Heart right ventricle (tissue), 16 donors: ENCODE measurements around the gene CXADR. TPM values are rescaled to one million over a fixed set of nuclear protein-coding genes. Genes with fewer than 3 reads are reported as not detected.

Experiments used
- ATAC-seq, 8 donors: fragments of 200-7000 bp; cut with Tn5 transposase; one replicate each; pipeline ENCODE4 v1.9.1; 2020; ENCODE audit warnings: mild to moderate bottlenecking in 8 of 8, moderate library complexity in 8 of 8, moderate number of reproducible peaks in 1 of 8
- DNase-seq, 2 donors: peaks; one replicate each; pipeline ENCODE4 v3.0.0-alpha.2; 2020
- H3K27ac ChIP-seq, 10 donors: fragments of 200-600 bp; sonication (generic) in 2 of 10; one replicate each; pipeline versions ENCODE4 v1.5.0 to v1.8.0; 2020 to 2022; ENCODE audit warnings: mild to moderate bottlenecking in 3 of 10
- H3K27me3 ChIP-seq, 7 donors: fragments of 200-600 bp; one replicate each; pipeline ENCODE4 v1.8.0; 2021 to 2022; ENCODE audit warnings: mild to moderate bottlenecking in 2 of 7
- H3K36me3 ChIP-seq, 9 donors: fragments of 200-600 bp; sonication (generic) in 1 of 9; one replicate each; pipeline versions ENCODE4 v1.5.0 to v1.8.0; 2020 to 2022; ENCODE audit warnings: mild to moderate bottlenecking in 2 of 9
- H3K4me1 ChIP-seq, 9 donors: fragments of 200-600 bp; sonication (generic) in 1 of 9; one replicate each; pipeline versions ENCODE4 v1.5.0 to v1.8.0; 2020 to 2022; ENCODE audit warnings: mild to moderate bottlenecking in 4 of 9
- H3K4me3 ChIP-seq, 10 donors: fragments of 200-600 bp; sonication (generic) in 2 of 10; one replicate each; pipeline versions ENCODE4 v1.5.0 to v1.8.0; 2020 to 2022; ENCODE audit warnings: mild to moderate bottlenecking in 7 of 10, moderate library complexity in 2 of 10
- H3K9me3 ChIP-seq, 11 donors: fragments of 200-600 bp in 10 of 11; sonication (generic) in 2 of 11; one replicate each; pipeline versions ENCODE4 v1.5.0 to v1.8.0; 2013 to 2022; ENCODE audit warnings: mild to moderate bottlenecking in 2 of 11, control low read depth in 1 of 11, moderate library complexity in 1 of 11
- WGBS, 2 donors: extraction: QIAGEN DNeasy Blood & Tissue Kit; methylation state at CpG; one replicate each; pipeline ENCODE4 v1.1.7; 2013; ENCODE audit warnings: inconsistent platforms in 1 of 2; 5-methylcytosine and 5-hydroxymethylcytosine counted together
- intact Hi-C, 10 donors: fragments of 100-400 bp; cut with DNase I; formaldehyde crosslinking; loops; one replicate each; pipeline versions ENCODE4 v1.11.1 to v1.14.2; 2022
- polyA plus RNA-seq, 2 donors: library from polyadenylated mRNA; stranded (reverse); fragments of 200-250 nt; gene quantifications; one replicate each; pipeline ENCODE4 v1.2.3, GENCODE V29; 2013
- total RNA-seq, 10 donors: library from RNA; stranded (reverse); fragmentation: NEBNext Ultra II Directional in 3 of 10; extraction: Animal tissue kit (Norgen Biotek cat#: 25700) in 3 of 10; gene quantifications; one replicate each; pipeline versions ENCODE4 v1.2.1 to v1.2.4, GENCODE V29; 2021 to 2023
- TF ChIP-seq, protein P1 (sequence below), 9 donors: fragments of 200-600 bp; sonication (generic) in 2 of 9; IDR thresholded peaks; one replicate each; pipeline versions ENCODE4 v1.5.0 to v1.8.0; 2021 to 2022; ENCODE audit warnings: antibody characterized with exemption in 9 of 9, mild to moderate bottlenecking in 5 of 9, moderate library complexity in 1 of 9
- donor health status: Arrhythmogenic right ventricular cardiomyopathy.
- donor health status: ischemic (EF 13 %, LVEDD 7.1; RV severe dilation, severe dysfunction).
- donor health status: healthy with polysubstance abuse.
- donor health status: DM: no; HTN: yes; CAD: no.
- donor health status: DM: no; HTN: no; CAD: no.
- donor health status: ischemic (EF 25% LVEDD 6.9; RV normal size, moderate dysfunction).
- donor health status: ischemic (EF 25% LVEDD 5.7; RV mildly dilated, moderate dysfunction).
- donor health status: healthy.
- donor health status: DM: yes; HTN: yes; CAD: no.
- donor health status: Ischemic cardiomyopathy.
- donor health status: ischemic (EF 35%, LVEDD 5.7; RV mildly dilated, moderate dysfunction).
- donor health status: nonischemic (EF 11% LVEDD 7.7; RV severe dilation, severe dysfunction).
- donor health status: DM: yes; HTN: yes; CAD: no.
- donor health status: PGD.
- donor health status: ischemic (EF 29% LVEDD 5.4; RV normal size, mild dysfunction).
- donor health status: nonischemic (EF 23%, LVEDD 6.1; RV moderate dilation, normal function).

Gene CXADR
- total and polyA plus RNA-seq, 12 donors = 6.4 to 42.1 (median 27.7) TPM

DNA sequence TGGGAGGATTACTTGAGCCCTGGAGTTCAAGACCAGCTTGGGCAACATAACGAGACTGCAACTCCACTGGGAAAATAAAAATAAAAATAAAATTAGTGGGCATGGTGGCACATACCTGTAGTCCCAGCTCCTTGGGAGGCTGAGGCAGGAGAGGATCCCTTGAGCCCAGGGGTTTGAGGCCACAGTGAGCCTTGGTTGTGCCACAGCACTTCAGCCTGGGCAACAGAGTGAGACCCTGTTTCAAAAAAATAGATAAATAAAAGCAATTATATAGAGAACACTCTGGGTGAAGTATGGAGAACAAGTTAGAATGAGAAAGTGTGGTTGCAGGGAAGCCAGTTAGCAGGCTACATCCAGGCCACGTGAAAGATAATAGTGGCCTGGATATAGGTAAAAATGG, 25.7 kb downstream of the CXADR start:
- Histone ChIP-seq H3K4me3 (no peak overlapping the region), H3K27ac (no peak overlapping the region), H3K9me3 (peaks cover 0 to 4% (median 0%) of the 10 kb centered on the region in 11 donors), H3K36me3 (no peaks in the 10 kb centered on the region), H3K4me1 (peaks cover 0 to 34% (median 23%) of the 10 kb centered on the region in 9 donors), H3K27me3 (no peaks in the 10 kb centered on the region)
- intact Hi-C loops = no loop called here
- DNase-seq = no peak
- no peak for ATAC-seq
- WGBS, 2 donors = 67 to 72% methylated on average over 2 of the region's 2 CpGs
- TF ChIP-seq, protein P1, sequence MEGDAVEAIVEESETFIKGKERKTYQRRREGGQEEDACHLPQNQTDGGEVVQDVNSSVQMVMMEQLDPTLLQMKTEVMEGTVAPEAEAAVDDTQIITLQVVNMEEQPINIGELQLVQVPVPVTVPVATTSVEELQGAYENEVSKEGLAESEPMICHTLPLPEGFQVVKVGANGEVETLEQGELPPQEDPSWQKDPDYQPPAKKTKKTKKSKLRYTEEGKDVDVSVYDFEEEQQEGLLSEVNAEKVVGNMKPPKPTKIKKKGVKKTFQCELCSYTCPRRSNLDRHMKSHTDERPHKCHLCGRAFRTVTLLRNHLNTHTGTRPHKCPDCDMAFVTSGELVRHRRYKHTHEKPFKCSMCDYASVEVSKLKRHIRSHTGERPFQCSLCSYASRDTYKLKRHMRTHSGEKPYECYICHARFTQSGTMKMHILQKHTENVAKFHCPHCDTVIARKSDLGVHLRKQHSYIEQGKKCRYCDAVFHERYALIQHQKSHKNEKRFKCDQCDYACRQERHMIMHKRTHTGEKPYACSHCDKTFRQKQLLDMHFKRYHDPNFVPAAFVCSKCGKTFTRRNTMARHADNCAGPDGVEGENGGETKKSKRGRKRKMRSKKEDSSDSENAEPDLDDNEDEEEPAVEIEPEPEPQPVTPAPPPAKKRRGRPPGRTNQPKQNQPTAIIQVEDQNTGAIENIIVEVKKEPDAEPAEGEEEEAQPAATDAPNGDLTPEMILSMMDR (IDR thresholded peaks at IDR 0.05) = no peak

DNA sequence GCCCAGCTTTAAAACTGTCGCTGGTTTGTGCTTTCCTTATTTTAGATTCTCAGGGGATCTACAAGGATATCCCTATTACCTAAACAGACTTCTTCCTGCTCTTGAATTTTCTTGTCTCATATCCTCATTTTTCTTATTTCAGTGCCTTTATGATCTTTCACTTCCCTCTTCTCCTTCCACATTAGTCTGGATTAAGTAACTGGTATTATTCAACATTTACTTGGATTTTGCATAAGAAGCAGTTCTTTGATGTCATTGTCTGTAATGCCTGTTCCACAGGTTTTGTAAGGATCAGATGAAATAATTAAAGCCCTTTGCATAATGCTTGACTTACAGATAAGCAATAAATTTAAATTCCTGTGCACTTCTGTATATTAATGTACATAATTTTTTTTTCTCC, 26.5 kb downstream of the CXADR start:
- ATAC-seq = peak in 1 of 8 donors; percentile 30

DNA sequence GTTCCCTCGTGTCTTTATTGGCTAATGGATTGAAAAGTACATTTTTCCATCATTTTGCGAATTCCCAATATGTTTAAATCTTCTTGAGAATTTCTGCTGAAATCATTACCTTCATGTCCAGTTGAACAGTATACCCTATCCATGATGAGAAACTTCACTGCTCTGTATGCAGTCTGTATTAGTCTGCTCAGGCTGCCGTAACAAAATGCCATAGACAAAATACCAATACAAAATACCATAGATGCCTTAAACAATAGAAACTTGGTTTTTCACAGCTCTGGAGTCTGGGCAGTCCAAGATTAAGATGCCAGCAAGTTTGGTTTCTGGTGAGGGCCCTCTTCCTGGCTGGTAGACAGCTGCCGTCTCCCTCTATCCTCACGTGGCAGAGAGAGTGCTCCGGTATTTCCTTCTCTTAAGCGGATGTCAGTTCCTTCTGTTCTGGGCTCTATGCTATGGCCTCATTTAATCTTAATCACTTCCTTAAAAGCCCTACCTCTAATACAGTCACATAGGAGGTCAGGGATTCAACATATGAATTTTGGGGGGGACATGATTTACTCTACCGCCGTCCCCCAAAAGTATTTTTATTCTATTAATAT, 27.0 kb downstream of the CXADR start:
- Histone ChIP-seq H3K4me1 (peaks cover 0 to 33% (median 23%) of the 10 kb centered on the region in 9 donors), H3K36me3 (no peaks in the 10 kb centered on the region), H3K4me3 (no peak overlapping the region), H3K27ac (peak overlapping the region in 3 of 10 donors; percentile 32 to 47 (median 45)), H3K9me3 (peaks cover 0 to 4% (median 0%) of the 10 kb centered on the region in 11 donors), H3K27me3 (no peaks in the 10 kb centered on the region)
- WGBS, 2 donors = 77 to 80% methylated on average over 9 of the region's 9 CpGs
- TF ChIP-seq, protein P1 (IDR thresholded peaks at IDR 0.05) = no peak
- DNase-seq (no peak), ATAC-seq (peak in 2 of 8 donors; percentile 22 to 58)
- intact Hi-C loops = no loop called here

More for the DNA sequence above, 26.5 kb downstream of the CXADR start:
- H3K4me3 ChIP-seq = no peak overlapping the region
- H3K9me3 ChIP-seq = peaks cover 0 to 4% (median 0%) of the 10 kb centered on the region in 11 donors
- intact Hi-C loops = no loop called here
- H3K36me3 ChIP-seq = no peaks in the 10 kb centered on the region
- TF ChIP-seq, protein P1 (IDR thresholded peaks at IDR 0.05) = no peak
- no peak for DNase-seq
- H3K27ac ChIP-seq = peak overlapping the region in 1 of 10 donors; percentile 47
- 51 to 55% methylated on average over 1 of the region's 1 CpG for WGBS, 2 donors
- no peaks in the 10 kb centered on the region for H3K27me3 ChIP-seq
- H3K4me1 ChIP-seq = peaks cover 0 to 33% (median 23%) of the 10 kb centered on the region in 9 donors

DNA sequence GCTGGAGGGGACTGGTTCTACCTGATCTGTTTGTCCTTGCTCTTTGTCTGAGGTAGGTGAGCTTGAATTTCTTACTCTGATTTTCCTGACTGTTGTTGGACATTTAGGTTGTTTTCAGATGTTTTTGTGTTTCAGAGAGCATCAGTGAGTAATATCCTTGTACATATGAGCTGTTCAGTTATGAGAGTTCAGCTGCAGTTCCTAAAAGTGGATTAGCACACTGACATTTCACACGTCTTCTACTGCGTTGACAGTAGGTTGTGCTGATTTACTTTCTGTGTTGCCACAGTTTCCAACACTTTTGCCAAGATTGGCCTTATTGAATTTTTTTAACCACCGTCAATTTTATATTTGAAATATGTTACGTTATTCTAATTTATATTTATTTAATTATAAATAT, 27.7 kb downstream of the CXADR start:
- Histone ChIP-seq H3K27me3 (no peaks in the 10 kb centered on the region), H3K4me1 (peaks cover 0 to 33% (median 23%) of the 10 kb centered on the region in 9 donors), H3K27ac (peak overlapping the region in 6 of 10 donors; percentile 6 to 48 (median 36)), H3K36me3 (no peaks in the 10 kb centered on the region), H3K4me3 (no peak overlapping the region), H3K9me3 (peaks cover 0 to 4% (median 0%) of the 10 kb centered on the region in 11 donors)
- TF ChIP-seq, protein P1 (IDR thresholded peaks at IDR 0.05) = no peak
- ATAC-seq (peak in 6 of 8 donors; percentile 50 to 64 (median 57)), DNase-seq (no peak)
- WGBS, 2 donors = 58 to 70% methylated on average over 4 of the region's 4 CpGs
- intact Hi-C loops = no loop called here
